Coronary artery (tissue), 2 donors: ENCODE data around the gene ALKBH8.
"Not testable (repeated sequence)": the region's sequence is repeated elsewhere in the genome, so short reads cannot be mapped to it uniquely, and the experiment has no call there.

ENCODE experiments used
- DNase-seq: peaks from one replicate; pipeline ENCODE4 v3.0.0-alpha.2; 2017; ENCODE audit warnings: low spot score
- H3K27ac ChIP-seq, 2 donors: fragments of 200-600 bp; sonication (generic); one replicate each; pipeline ENCODE4 v1.5.1; 2016 to 2019
- H3K4me3 ChIP-seq: fragments of 200-600 bp; sonication (generic); 2 replicates; pipeline ENCODE4 v1.5.1; 2016; ENCODE audit warnings: mild to moderate bottlenecking, moderate library complexity
- TF ChIP-seq, protein P1 (sequence below): fragments of 200-600 bp; sonication (generic); IDR thresholded peaks from one replicate; pipeline ENCODE4 v1.5.1; 2019; ENCODE audit warnings: antibody characterized with exemption

Gene ALKBH8

GRCh38 chr11:107505647-107506225 is 59.8 kb downstream of the ALKBH8 start:
- H3K27ac ChIP-seq, result no peak overlapping the region
- no peak for DNase-seq

DNA sequence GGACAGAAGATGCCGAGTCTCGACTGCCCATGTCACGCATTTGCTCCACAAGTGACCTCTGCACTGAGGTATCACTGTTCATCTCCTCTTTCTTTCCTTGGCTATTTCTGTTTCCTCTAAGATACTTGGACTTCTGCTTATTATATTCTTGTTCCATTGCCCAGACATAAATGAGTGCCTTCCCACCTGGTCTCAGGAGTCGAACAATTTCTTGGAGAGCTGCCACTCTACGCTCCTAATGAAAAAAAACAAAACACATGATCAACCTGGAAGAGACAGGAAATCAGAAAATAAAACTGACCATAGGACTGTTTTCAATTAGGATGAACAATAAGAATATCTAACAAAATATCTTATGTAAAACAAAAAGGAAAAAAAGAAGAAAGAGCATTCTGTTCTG is 60.6 kb downstream of the ALKBH8 start:
- H3K4me3 ChIP-seq, result no peak overlapping the region
- no peak for DNase-seq
- TF ChIP-seq, protein P1, sequence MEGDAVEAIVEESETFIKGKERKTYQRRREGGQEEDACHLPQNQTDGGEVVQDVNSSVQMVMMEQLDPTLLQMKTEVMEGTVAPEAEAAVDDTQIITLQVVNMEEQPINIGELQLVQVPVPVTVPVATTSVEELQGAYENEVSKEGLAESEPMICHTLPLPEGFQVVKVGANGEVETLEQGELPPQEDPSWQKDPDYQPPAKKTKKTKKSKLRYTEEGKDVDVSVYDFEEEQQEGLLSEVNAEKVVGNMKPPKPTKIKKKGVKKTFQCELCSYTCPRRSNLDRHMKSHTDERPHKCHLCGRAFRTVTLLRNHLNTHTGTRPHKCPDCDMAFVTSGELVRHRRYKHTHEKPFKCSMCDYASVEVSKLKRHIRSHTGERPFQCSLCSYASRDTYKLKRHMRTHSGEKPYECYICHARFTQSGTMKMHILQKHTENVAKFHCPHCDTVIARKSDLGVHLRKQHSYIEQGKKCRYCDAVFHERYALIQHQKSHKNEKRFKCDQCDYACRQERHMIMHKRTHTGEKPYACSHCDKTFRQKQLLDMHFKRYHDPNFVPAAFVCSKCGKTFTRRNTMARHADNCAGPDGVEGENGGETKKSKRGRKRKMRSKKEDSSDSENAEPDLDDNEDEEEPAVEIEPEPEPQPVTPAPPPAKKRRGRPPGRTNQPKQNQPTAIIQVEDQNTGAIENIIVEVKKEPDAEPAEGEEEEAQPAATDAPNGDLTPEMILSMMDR, result no peak
- H3K27ac ChIP-seq, result no peak overlapping the region

More at GRCh38 chr11:107505647-107506225, 59.8 kb downstream of the ALKBH8 start:
- TF ChIP-seq, protein P1, result no peak
- no peak overlapping the region for H3K4me3 ChIP-seq

- Histone ChIP-seq H3K4me3 (no peak overlapping the region), H3K27ac (no peak overlapping the region)
- TF ChIP-seq, protein P1, result no peak
- no peak for DNase-seq
These were observed 63.8 kb downstream of the ALKBH8 start for GRCh38 chr11:107501713-107502112.

- H3K27ac ChIP-seq, H3K4me3 ChIP-seq, DNase-seq: not testable (repeated sequence)
These were observed 68.2 kb downstream of the ALKBH8 start for GRCh38 chr11:107497371-107497770.

DNA sequence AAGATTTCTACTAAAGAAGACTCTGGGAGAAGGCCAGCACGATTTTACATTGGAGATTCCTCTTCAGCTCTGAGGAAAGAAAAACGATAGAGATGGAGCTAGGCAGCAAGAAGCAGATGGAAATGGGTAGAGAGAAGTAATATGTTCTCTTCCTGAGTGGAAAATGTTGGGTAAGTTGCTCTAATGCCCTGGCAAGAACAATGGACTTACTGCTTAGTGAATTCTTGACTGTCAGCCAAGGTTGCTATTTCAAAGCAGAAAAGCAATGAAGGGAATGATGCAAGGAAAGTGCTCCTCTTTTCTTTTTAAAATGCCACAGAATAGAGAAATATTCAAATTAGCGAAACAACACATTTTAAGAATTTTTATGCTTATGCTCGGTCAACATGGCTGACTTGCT is 69.5 kb downstream of the ALKBH8 start:
- DNase-seq, result no peak
- TF ChIP-seq, protein P1, result no peak
- Histone ChIP-seq H3K4me3 (no peak overlapping the region), H3K27ac (no peak overlapping the region)

- TF ChIP-seq, protein P1, result no peak
- no peak overlapping the region for H3K4me3 ChIP-seq
- no peak overlapping the region for H3K27ac ChIP-seq
- DNase-seq, result no peak
These were observed 71.5 kb downstream of the ALKBH8 start for GRCh38 chr11:107494055-107494454.

GRCh38 chr11:107493117-107493516 is 72.4 kb downstream of the ALKBH8 start:
- no peak overlapping the region for H3K27ac ChIP-seq
- TF ChIP-seq, protein P1, result no peak
- no peak for DNase-seq
- no peak overlapping the region for H3K4me3 ChIP-seq
